Progenitor cell of endocrine pancreas (in vitro differentiated cells): ENCODE results near the gene DERL3. TPM values are rescaled to one million over a fixed set of nuclear protein-coding genes. Genes with fewer than 3 reads are reported as not detected.

Experiments
- DNase-seq: peaks from one replicate; pipeline ENCODE4 v3.0.0; 2021; ENCODE audit warnings: low spot score; ENCODE audit not compliant: unreplicated experiment
- H3K27ac Mint-ChIP-seq: 2 replicates; pipeline ENCODE4 v1.8.0; 2021; ENCODE audit warnings: mild to moderate bottlenecking, moderate library complexity, mixed read lengths
- H3K27me3 Mint-ChIP-seq: 2 replicates; pipeline ENCODE4 v1.8.0; 2021; ENCODE audit warnings: mixed read lengths
- H3K36me3 Mint-ChIP-seq: 2 replicates; pipeline ENCODE4 v1.8.0; 2022; ENCODE audit warnings: mixed read lengths; ENCODE audit not compliant: insufficient read depth
- H3K4me1 Mint-ChIP-seq: 2 replicates; pipeline ENCODE4 v1.8.0; 2021; ENCODE audit warnings: low read depth, mixed read lengths
- H3K4me3 Mint-ChIP-seq: 2 replicates; pipeline ENCODE4 v1.8.0; 2021; ENCODE audit warnings: low read depth, mild to moderate bottlenecking, moderate library complexity, mixed read lengths
- H3K9me3 Mint-ChIP-seq: 2 replicates; pipeline ENCODE4 v1.8.0; 2021; ENCODE audit warnings: low read depth, mixed read lengths
- total RNA-seq: library from RNA; stranded (reverse); gene quantifications from 2 replicates; pipeline ENCODE4 v1.2.1, GENCODE V29; 2021
- TF ChIP-seq, protein P1 (sequence below): fragments of 200-600 bp; sonication (generic); IDR thresholded peaks from one replicate; pipeline ENCODE4 v1.5.0; 2021; ENCODE audit warnings: antibody characterized with exemption, mild to moderate bottlenecking; ENCODE audit not compliant: unreplicated experiment

Gene DERL3
- total RNA-seq, 1 donor from 2014 or later, result 1.5 TPM

DNA sequence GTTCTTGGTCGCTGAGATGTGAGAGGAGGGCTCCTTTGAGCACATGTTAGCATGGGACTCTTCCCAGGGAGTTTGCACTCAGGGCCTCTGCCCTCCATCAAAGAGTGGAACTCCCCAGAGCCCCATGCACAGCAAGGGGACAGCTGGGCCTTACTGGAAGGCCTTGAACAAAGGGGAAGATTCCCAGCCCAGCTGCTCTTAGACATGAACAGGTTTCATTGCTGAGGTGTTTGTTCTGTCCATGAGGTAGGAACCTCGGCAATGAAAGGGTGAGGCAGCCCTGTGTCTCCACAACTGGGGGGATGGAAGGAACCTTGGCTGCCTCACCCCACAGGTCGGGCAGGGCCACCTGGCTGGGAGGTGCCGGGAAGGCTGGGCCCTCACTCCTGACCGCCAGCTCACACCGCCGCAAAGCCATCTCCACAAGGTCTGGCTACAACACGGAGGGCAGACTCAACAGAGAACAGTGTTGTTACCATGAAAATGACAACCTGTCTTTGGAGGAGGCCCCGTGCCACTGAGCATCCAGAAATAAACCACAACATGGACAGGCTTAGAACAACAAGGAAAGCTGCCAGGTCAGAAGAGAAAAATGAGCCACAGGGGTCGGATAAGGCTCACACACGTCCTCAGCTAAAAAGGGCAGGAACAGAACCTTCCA lies 3.2 kb downstream of the DERL3 start:
- DNase-seq, result no peak
- Mint-ChIP-seq H3K4me1 (peaks cover 6% of the 10 kb centered on the region), H3K4me3 (no peak overlapping the region), H3K9me3 (no peaks in the 10 kb centered on the region), H3K27me3 (peaks cover 15% of the 10 kb centered on the region), H3K36me3 (peaks cover 10% of the 10 kb centered on the region), H3K27ac (no peak overlapping the region)
- TF ChIP-seq, protein P1, sequence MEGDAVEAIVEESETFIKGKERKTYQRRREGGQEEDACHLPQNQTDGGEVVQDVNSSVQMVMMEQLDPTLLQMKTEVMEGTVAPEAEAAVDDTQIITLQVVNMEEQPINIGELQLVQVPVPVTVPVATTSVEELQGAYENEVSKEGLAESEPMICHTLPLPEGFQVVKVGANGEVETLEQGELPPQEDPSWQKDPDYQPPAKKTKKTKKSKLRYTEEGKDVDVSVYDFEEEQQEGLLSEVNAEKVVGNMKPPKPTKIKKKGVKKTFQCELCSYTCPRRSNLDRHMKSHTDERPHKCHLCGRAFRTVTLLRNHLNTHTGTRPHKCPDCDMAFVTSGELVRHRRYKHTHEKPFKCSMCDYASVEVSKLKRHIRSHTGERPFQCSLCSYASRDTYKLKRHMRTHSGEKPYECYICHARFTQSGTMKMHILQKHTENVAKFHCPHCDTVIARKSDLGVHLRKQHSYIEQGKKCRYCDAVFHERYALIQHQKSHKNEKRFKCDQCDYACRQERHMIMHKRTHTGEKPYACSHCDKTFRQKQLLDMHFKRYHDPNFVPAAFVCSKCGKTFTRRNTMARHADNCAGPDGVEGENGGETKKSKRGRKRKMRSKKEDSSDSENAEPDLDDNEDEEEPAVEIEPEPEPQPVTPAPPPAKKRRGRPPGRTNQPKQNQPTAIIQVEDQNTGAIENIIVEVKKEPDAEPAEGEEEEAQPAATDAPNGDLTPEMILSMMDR, result no peak

DNA sequence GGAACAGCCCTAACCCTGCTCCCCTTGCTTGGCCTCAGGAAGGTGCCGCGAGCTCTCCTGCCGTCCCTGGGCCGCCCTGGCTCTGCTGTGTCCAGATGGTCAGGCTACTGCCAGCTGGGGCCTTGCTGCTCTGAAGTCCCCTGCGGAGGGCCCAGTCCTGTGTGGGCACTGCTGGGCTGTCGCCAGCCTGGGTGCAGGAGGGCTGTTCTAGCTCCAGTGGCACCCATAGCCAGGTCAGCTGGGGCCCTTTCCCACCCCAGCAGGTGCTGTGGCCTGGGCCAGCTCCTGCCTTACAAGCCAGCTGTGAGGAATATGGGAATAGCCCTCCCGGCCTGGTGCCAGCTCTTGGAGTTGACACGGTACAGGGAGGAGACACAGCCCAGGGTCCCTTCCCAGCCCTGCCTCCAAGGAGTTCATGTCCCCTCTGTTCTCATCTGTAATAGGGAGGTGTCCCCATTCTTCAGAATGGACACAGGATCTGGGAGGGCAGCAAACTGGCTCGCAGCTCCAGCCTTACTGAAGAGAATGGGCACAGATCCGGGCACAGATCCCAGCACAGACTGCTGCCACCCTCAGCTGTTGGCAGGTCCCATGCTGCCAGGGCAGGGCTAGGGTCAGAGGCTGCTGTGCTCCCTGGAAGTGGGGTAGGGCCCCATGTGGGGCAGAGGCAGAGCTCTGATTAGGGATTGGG lies 3.9 kb downstream of the DERL3 start:
- H3K9me3 Mint-ChIP-seq, result no peaks in the 10 kb centered on the region
- H3K4me3 Mint-ChIP-seq, result no peak overlapping the region
- H3K4me1 Mint-ChIP-seq, result peaks cover 6% of the 10 kb centered on the region

DNA sequence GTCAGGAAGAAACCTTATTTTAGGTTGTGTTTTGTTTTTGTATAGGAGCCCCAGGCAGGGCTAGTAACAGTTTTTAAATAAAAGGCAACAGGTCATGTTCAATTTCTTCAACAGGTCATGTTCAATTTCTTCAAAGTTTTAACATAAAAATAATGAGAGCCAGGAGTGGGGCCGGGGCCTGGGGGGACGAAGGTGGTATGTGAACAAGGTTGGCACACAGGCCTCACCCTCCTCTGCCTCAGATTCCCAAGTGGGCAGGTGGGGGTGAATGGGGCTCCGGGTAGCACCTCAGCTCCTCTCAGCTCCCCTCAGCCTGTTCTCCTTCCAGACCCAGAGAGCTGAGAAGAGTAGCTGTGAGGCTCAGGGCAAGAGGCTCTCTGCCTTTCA lies 4.4 kb downstream of the DERL3 start:
- Mint-ChIP-seq H3K9me3 (no peaks in the 10 kb centered on the region), H3K27me3 (peaks cover 5% of the 10 kb centered on the region)
- TF ChIP-seq, protein P1, result no peak

More for the DNA sequence above, 3.9 kb downstream of the DERL3 start:
- Mint-ChIP-seq H3K27me3 (peaks cover 11% of the 10 kb centered on the region), H3K36me3 (peaks cover 14% of the 10 kb centered on the region), H3K27ac (no peak overlapping the region)
- DNase-seq, result no peak
- TF ChIP-seq, protein P1, result no peak

DNA sequence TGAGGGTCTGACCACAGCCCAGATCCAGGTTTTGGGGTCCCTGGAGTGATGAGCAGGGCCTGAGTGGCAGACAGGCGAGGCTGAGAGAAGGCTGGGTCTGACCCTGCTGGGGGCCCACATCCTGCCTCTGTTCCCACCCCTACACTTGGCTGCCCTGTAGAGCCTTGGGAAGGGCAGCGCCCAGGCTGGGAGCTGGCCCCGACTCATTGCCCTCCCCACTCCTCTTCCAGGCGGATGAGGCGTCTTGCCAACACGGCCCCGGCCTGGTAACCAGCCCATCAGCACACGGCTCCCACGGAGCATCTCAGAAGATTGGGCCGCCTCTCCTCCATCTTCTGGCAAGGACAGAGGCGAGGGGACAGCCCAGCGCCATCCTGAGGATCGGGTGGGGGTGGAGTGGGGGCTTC lies 4.9 kb downstream of the DERL3 start:
- TF ChIP-seq, protein P1, result no peak
- peaks cover under 1% of the 10 kb centered on the region for H3K27me3 Mint-ChIP-seq
- DNase-seq, result no peak
- H3K4me1 Mint-ChIP-seq, result peaks cover 6% of the 10 kb centered on the region
- no peak overlapping the region for H3K27ac Mint-ChIP-seq
- no peak overlapping the region for H3K4me3 Mint-ChIP-seq
- H3K9me3 Mint-ChIP-seq, result no peaks in the 10 kb centered on the region
- peaks cover 18% of the 10 kb centered on the region for H3K36me3 Mint-ChIP-seq

More for the DNA sequence above, 4.4 kb downstream of the DERL3 start:
- Mint-ChIP-seq H3K4me3 (no peak overlapping the region), H3K36me3 (peaks cover 15% of the 10 kb centered on the region), H3K4me1 (peaks cover 6% of the 10 kb centered on the region), H3K27ac (no peak overlapping the region)
- DNase-seq, result no peak

DNA sequence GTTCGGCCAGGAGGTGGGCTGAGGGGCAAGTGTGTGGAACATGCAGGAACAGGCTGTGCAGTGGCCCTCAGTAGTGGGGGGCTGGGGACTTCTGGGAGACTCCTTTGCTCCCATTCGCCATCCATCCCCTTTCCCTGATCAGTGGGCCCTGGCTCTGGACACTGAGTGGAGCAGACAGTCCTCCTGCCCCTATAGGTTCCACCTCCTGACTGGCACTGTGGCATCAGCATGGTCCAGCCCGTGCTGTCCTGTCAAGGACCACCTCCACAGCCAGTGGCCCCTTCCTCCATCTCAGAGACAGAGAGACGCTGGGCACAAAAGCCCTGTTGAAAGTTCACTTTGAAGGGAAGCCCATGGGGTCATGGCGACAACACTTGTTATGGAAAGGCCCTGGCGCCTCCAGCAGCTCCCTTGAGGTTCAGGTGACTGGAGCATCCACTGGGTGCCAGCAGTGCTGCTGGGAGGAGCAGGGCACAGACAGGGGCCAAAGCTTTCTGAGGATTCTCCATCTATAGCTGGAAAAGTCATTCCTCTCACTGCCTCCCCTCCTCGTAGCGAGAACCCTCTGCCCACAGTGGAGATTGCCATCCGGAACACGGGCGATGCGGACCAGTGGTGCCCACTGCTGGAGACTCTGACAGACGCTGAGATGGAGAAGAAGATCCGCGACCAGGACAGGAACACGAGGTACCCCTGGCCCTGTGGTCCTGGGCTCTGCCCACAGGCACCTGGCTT lies 5.6 kb downstream of the DERL3 start:
- Mint-ChIP-seq H3K36me3 (peaks cover 20% of the 10 kb centered on the region), H3K27me3 (no peaks in the 10 kb centered on the region), H3K27ac (no peak overlapping the region), H3K9me3 (no peaks in the 10 kb centered on the region), H3K4me3 (no peak overlapping the region), H3K4me1 (peaks cover 4% of the 10 kb centered on the region)
- TF ChIP-seq, protein P1, result no peak
- DNase-seq, result no peak
